H1 (cell line): ENCODE measurements around the gene SCP2. TPM values are rescaled to one million over a fixed set of nuclear protein-coding genes. Genes with fewer than 3 reads are reported as not detected.

Source experiments
- ASH2L ChIP-seq: fragments of 200-600, 300-600 bp; sonication (generic); IDR thresholded peaks from one replicate; pipeline ENCODE4 v1.7.1; 2017; ENCODE audit warnings: low read length
- CBX8 ChIP-seq: fragments of 300-800, 300-1000 bp; sonication (generic); IDR thresholded peaks from 2 replicates; pipeline ENCODE4 v1.7.1; 2016; ENCODE audit warnings: low read depth, low read length, borderline replicate concordance
- CEBPB ChIP-seq: IDR thresholded peaks from 2 replicates; pipeline ENCODE4 v1.6.1; 2012; ENCODE audit warnings: low read depth, low read length
- CHD1 ChIP-seq: IDR thresholded peaks from 2 replicates; pipeline ENCODE4 v1.6.1; 2012; ENCODE audit warnings: low read depth, low read length, improper control_type of control experiment
- FOSL1 ChIP-seq: IDR thresholded peaks from 2 replicates; pipeline ENCODE4 v1.6.1; 2011; ENCODE audit warnings: mild to moderate bottlenecking, low read depth, low read length, moderate library complexity; ENCODE audit not compliant: insufficient read depth
- HDAC2 ChIP-seq, 2 experiments: fragments of 300-600 bp in 1 of 2; sonication (generic) in 1 of 2; IDR thresholded peaks; 2 replicates each; pipeline ENCODE4 v1.6.1; 2011 to 2012; ENCODE audit warnings: low read depth in 2 of 2, low read length in 2 of 2, mild to moderate bottlenecking in 2 of 2, moderate library complexity in 2 of 2, borderline replicate concordance in 1 of 2, inconsistent platforms in 1 of 2
- KDM1A ChIP-seq: fragments of 200-600, 300-600 bp; sonication (generic); IDR thresholded peaks from 2 replicates; pipeline ENCODE4 v1.7.1; 2016; ENCODE audit warnings: mild to moderate bottlenecking, low read length, borderline replicate concordance
- RXRA ChIP-seq: IDR thresholded peaks from 2 replicates; pipeline ENCODE4 v1.6.1; 2011; ENCODE audit warnings: low read depth, mild to moderate bottlenecking, low read length, moderate library complexity; ENCODE audit not compliant: insufficient read depth
- SAP30 ChIP-seq: fragments of 300-600 bp; sonication (generic); IDR thresholded peaks from 2 replicates; pipeline ENCODE4 v1.7.1; 2012; ENCODE audit warnings: low read length, moderate library complexity, mild to moderate bottlenecking, inconsistent platforms; ENCODE audit not compliant: insufficient read depth, insufficient replicate concordance
- SUZ12 ChIP-seq: fragments of 200-600 bp; sonication (generic); IDR thresholded peaks from 2 replicates; pipeline ENCODE4 v1.6.1; 2012; ENCODE audit warnings: mild to moderate bottlenecking, inconsistent platforms, low read length, moderate library complexity, mixed read lengths
- polyA plus RNA-seq, 7 experiments: library from polyadenylated mRNA; depleted of rRNA in 3 of 7; stranded (reverse) in 5 of 7; unstranded in 2 of 7; fragments of >200 nt in 5 of 7; fragments of 200-250 nt in 2 of 7; gene quantifications; 1 replicate in 5 of 7; 2 replicates in 1 of 7; 4 replicates in 1 of 7; pipeline versions ENCODE4 v1.2.1 to v1.2.3, GENCODE V29; 2011 to 2013; ENCODE audit warnings: missing spikeins in 2 of 7, mixed read lengths in 2 of 7
- total RNA-seq: library from RNA; stranded (reverse); fragmentation: NEBNext Ultra II Directional; extraction: Animal tissue kit (Norgen Biotek cat#: 25700); gene quantifications from 2 replicates; pipeline ENCODE4 v1.2.1, GENCODE V29; 2021
- TF ChIP-seq, protein P1 (sequence below): IDR thresholded peaks from 2 replicates; pipeline ENCODE4 v1.6.1; 2012; ENCODE audit warnings: inconsistent platforms

SCP2 gene
- total and polyA plus RNA-seq, 2 of the 8 experiments (the other 6 are each of a cell fraction or from before 2014, with no cell fraction given), result 20.9 to 54.3 TPM

GRCh38 chr1:52927212-52928014, at the start of gene SCP2 (continued):
- TF ChIP-seq ASH2L (peak; percentile 28), HDAC2 (IDR thresholded peaks at IDR 0.05; ENCODE audit: borderline replicate concordance in 1 of 2, low read depth in 2 of 2, low read length in 2 of 2) (peak in 1 of 2 experiments; percentile 55; a peak in 1 of 4 replicates), SAP30 (no peak), SUZ12 (peak; percentile 84), CHD1 (no peak), CBX8 (no peak), FOSL1 (no peak), CEBPB (no peak), KDM1A (no peak), RXRA (no peak)
- TF ChIP-seq, protein P1, sequence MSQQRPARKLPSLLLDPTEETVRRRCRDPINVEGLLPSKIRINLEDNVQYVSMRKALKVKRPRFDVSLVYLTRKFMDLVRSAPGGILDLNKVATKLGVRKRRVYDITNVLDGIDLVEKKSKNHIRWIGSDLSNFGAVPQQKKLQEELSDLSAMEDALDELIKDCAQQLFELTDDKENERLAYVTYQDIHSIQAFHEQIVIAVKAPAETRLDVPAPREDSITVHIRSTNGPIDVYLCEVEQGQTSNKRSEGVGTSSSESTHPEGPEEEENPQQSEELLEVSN, result peak; percentile 43; the same call in 1 of the 2 replicates
